ENCODE data around the gene EXOC3L4. TPM values are rescaled to one million over a fixed set of nuclear protein-coding genes. Genes with fewer than 3 reads are reported as not detected.
A peak's percentile ranks its signal among the peaks of the same experiment; 100 is the strongest.

EXOC3L4 gene
- total RNA-seq, 1 experiment from 2014 or later, result not detected

GRCh38 chr14:103127861-103128598, 33.5 kb downstream of the EXOC3L4 start:
- ATAC-seq (peak; percentile 9; the same call in 1 of the 2 replicates), DNase-seq (ENCODE audit: low read depth, low spot score) (no peak)
- CTCF ChIA-PET, result interaction anchor here (1.4 to 3.1 kb wide), 2 partner anchors 13 to 22 kb away, joined by 3 to 9 read pairs; no protein-coding TSS in a partner anchor
- intact Hi-C loops (cut with micrococcal nuclease), result no loop called here
- H2AFZ ChIP-seq (ENCODE audit: low read depth, low read length, poor library complexity, severe bottlenecking), result no peak overlapping the region
- POLR2A ChIA-PET, result no interaction called here
- no peaks in the 10 kb centered on the region for H3K9me3 ChIP-seq (ENCODE audit: control insufficient read depth in 1 of 2, insufficient read depth in 1 of 2, low read depth in 1 of 2, low read length in 2 of 2)
- peaks cover 22 to 38% of the 10 kb centered on the region in 2 experiments for H3K4me1 ChIP-seq (ENCODE audit: control insufficient read depth in 1 of 2, insufficient read depth in 2 of 2, low read length in 2 of 2)
- no peaks in the 10 kb centered on the region for H3K27me3 ChIP-seq (ENCODE audit: insufficient read depth, low read length)
- no TSS peak for BruUV-seq (replicated peaks)
- H3K9ac ChIP-seq (ENCODE audit: low read length), result peak overlapping the region; percentile 39
- H3K9me2 ChIP-seq (ENCODE audit: insufficient read depth), result no peaks in the 10 kb centered on the region
- TF ChIP-seq CBX3 (IDR thresholded peaks at IDR 0.05; ENCODE audit: low read depth) (no peak), MAX (IDR thresholded peaks at IDR 0.05) (no peak), ELF1 (IDR thresholded peaks at IDR 0.05; ENCODE audit: borderline replicate concordance, low read depth) (no peak), POLR2AphosphoS5 (IDR thresholded peaks at IDR 0.05; ENCODE audit: low read depth, low read length) (no peak), TCF7L2 (IDR thresholded peaks at IDR 0.05; ENCODE audit: borderline replicate concordance, extremely low read depth, insufficient read depth, insufficient read length) (no peak), EGR1 (IDR thresholded peaks at IDR 0.05; ENCODE audit: low read depth) (no peak), ATF3 (IDR thresholded peaks at IDR 0.05) (no peak), JUND (IDR thresholded peaks at IDR 0.05) (no peak), RAD21 (IDR thresholded peaks at IDR 0.05; ENCODE audit: low read depth) (no peak)
- TF ChIP-seq, protein P1, sequence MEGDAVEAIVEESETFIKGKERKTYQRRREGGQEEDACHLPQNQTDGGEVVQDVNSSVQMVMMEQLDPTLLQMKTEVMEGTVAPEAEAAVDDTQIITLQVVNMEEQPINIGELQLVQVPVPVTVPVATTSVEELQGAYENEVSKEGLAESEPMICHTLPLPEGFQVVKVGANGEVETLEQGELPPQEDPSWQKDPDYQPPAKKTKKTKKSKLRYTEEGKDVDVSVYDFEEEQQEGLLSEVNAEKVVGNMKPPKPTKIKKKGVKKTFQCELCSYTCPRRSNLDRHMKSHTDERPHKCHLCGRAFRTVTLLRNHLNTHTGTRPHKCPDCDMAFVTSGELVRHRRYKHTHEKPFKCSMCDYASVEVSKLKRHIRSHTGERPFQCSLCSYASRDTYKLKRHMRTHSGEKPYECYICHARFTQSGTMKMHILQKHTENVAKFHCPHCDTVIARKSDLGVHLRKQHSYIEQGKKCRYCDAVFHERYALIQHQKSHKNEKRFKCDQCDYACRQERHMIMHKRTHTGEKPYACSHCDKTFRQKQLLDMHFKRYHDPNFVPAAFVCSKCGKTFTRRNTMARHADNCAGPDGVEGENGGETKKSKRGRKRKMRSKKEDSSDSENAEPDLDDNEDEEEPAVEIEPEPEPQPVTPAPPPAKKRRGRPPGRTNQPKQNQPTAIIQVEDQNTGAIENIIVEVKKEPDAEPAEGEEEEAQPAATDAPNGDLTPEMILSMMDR (IDR thresholded peaks at IDR 0.05 in 2 of 3, conservative IDR thresholded peaks at IDR 0.05 in 1 of 3; ENCODE audit: borderline replicate concordance in 1 of 3, insufficient read depth in 1 of 3, low read depth in 2 of 3, low read length in 2 of 3), result no peak
- TF ChIP-seq, protein P2, sequence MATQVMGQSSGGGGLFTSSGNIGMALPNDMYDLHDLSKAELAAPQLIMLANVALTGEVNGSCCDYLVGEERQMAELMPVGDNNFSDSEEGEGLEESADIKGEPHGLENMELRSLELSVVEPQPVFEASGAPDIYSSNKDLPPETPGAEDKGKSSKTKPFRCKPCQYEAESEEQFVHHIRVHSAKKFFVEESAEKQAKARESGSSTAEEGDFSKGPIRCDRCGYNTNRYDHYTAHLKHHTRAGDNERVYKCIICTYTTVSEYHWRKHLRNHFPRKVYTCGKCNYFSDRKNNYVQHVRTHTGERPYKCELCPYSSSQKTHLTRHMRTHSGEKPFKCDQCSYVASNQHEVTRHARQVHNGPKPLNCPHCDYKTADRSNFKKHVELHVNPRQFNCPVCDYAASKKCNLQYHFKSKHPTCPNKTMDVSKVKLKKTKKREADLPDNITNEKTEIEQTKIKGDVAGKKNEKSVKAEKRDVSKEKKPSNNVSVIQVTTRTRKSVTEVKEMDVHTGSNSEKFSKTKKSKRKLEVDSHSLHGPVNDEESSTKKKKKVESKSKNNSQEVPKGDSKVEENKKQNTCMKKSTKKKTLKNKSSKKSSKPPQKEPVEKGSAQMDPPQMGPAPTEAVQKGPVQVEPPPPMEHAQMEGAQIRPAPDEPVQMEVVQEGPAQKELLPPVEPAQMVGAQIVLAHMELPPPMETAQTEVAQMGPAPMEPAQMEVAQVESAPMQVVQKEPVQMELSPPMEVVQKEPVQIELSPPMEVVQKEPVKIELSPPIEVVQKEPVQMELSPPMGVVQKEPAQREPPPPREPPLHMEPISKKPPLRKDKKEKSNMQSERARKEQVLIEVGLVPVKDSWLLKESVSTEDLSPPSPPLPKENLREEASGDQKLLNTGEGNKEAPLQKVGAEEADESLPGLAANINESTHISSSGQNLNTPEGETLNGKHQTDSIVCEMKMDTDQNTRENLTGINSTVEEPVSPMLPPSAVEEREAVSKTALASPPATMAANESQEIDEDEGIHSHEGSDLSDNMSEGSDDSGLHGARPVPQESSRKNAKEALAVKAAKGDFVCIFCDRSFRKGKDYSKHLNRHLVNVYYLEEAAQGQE (IDR thresholded peaks at IDR 0.05; ENCODE audit: low read depth), result no peak
- peaks cover 3 to 9% of the 10 kb centered on the region in 2 experiments; a peak in 1 of 4 replicates for H3K36me3 ChIP-seq (ENCODE audit: control insufficient read depth in 1 of 2, insufficient read depth in 2 of 2, low read length in 2 of 2)
- peak overlapping the region; percentile 35; the same call in 1 of the 2 replicates for H3K27ac ChIP-seq (ENCODE audit: low read depth, low read length)
- H4K20me1 ChIP-seq (ENCODE audit: insufficient read depth), result no peaks in the 10 kb centered on the region
- no peak overlapping the region for H3K4me3 ChIP-seq (replicated peaks in 1 of 2; ENCODE audit: low read depth in 1 of 2, low read length in 2 of 2)
- RAD21 ChIA-PET (ENCODE audit: low non-redundant PET in 1 of 2, low total read pairs in 2 of 2, uncharacterized antibody in 2 of 2, unreplicated experiment in 2 of 2), result no interaction called here
- H3K79me2 ChIP-seq (ENCODE audit: insufficient read depth, low read length), result peaks cover 10% of the 10 kb centered on the region; the same call in 1 of the 2 replicates
- H3K4me2 ChIP-seq (ENCODE audit: low read length), result peak overlapping the region; percentile 62

Data from HCT116 (cell line).